ENCODE data around the gene XPC.

DNA sequence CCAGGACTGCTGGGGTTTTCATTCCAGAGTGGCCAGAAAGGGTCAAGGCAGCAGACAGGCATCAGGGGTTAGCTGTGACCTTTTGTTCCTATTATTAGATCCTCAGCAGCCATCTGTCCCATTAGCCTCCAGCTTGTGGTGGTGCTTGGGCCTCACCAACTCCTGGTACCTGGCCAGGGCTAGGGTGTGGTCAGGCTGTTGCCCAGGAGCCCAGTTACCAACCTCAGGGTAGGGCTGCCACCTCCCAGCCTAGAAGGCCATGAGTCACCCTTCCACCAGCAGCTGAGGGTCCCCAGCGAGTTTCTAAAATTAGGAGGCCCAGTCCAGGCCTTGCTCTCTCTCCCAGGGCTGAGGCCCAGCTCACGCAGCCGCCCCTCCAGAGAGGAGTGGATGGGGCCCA lies 41.4 kb downstream of the XPC start:
- TF ChIP-seq GTF2F1 (IDR thresholded peaks at IDR 0.05; ENCODE audit: borderline replicate concordance, low read depth, low read length): no peak
- TF ChIP-seq HDAC2 (IDR thresholded peaks at IDR 0.05; ENCODE audit: borderline replicate concordance in 1 of 2, low read depth in 2 of 2, low read length in 2 of 2): no peak
- no peak for TF ChIP-seq CBX5 (IDR thresholded peaks at IDR 0.05; ENCODE audit: low read depth, low read length)
- TF ChIP-seq JUN (IDR thresholded peaks at IDR 0.05; ENCODE audit: low read depth, low read length): no peak
- TF ChIP-seq, protein P1, sequence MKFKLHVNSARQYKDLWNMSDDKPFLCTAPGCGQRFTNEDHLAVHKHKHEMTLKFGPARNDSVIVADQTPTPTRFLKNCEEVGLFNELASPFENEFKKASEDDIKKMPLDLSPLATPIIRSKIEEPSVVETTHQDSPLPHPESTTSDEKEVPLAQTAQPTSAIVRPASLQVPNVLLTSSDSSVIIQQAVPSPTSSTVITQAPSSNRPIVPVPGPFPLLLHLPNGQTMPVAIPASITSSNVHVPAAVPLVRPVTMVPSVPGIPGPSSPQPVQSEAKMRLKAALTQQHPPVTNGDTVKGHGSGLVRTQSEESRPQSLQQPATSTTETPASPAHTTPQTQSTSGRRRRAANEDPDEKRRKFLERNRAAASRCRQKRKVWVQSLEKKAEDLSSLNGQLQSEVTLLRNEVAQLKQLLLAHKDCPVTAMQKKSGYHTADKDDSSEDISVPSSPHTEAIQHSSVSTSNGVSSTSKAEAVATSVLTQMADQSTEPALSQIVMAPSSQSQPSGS (IDR thresholded peaks at IDR 0.05; ENCODE audit: low read length): no peak
- TF ChIP-seq POLR2A (IDR thresholded peaks at IDR 0.05; ENCODE audit: control extremely low read depth in 1 of 2, low read depth in 2 of 2, low read length in 2 of 2): no peak
- no peak for TF ChIP-seq EP300 (IDR thresholded peaks at IDR 0.05; ENCODE audit: borderline replicate concordance in 1 of 2, low read depth in 2 of 2, low read length in 2 of 2)
- TF ChIP-seq, protein P2, sequence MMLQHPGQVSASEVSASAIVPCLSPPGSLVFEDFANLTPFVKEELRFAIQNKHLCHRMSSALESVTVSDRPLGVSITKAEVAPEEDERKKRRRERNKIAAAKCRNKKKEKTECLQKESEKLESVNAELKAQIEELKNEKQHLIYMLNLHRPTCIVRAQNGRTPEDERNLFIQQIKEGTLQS (IDR thresholded peaks at IDR 0.05; ENCODE audit: insufficient read depth, low read depth, low read length): no peak
- TF ChIP-seq SIX5 (IDR thresholded peaks at IDR 0.05; ENCODE audit: low read depth, low read length): no peak
- no peak for TF ChIP-seq SIN3A (conservative IDR thresholded peaks at IDR 0.05 in 1 of 2, IDR thresholded peaks at IDR 0.05 in 1 of 2; ENCODE audit: low read depth in 1 of 2, low read length in 2 of 2)
- TF ChIP-seq JUND (IDR thresholded peaks at IDR 0.05; ENCODE audit: low read length): no peak
- TF ChIP-seq, protein P3, sequence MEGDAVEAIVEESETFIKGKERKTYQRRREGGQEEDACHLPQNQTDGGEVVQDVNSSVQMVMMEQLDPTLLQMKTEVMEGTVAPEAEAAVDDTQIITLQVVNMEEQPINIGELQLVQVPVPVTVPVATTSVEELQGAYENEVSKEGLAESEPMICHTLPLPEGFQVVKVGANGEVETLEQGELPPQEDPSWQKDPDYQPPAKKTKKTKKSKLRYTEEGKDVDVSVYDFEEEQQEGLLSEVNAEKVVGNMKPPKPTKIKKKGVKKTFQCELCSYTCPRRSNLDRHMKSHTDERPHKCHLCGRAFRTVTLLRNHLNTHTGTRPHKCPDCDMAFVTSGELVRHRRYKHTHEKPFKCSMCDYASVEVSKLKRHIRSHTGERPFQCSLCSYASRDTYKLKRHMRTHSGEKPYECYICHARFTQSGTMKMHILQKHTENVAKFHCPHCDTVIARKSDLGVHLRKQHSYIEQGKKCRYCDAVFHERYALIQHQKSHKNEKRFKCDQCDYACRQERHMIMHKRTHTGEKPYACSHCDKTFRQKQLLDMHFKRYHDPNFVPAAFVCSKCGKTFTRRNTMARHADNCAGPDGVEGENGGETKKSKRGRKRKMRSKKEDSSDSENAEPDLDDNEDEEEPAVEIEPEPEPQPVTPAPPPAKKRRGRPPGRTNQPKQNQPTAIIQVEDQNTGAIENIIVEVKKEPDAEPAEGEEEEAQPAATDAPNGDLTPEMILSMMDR (IDR thresholded peaks at IDR 0.05; ENCODE audit: control extremely low read depth in 1 of 3, insufficient read depth in 1 of 3, low read depth in 1 of 3, low read length in 3 of 3): no peak
- no peak for TF ChIP-seq POLR2AphosphoS5 (IDR thresholded peaks at IDR 0.05; ENCODE audit: low read depth, low read length)
- no peak for TF ChIP-seq EZH2 (IDR thresholded peaks at IDR 0.05; ENCODE audit: low read depth, low read length, severe bottlenecking)

All from H1 (cell line).